CD4-positive, alpha-beta T cell treated with Interleukin-15 for 4 hours (primary cell): ENCODE results near the gene UBE2F.
"Not testable (repeated sequence)": the region's sequence is repeated elsewhere in the genome, so short reads cannot be mapped to it uniquely, and the experiment has no call there.

Experiments used
- DNase-seq: peaks from one replicate; pipeline ENCODE4 v3.0.0-alpha.2; 2020; ENCODE audit warnings: low spot score

Gene UBE2F

DNA sequence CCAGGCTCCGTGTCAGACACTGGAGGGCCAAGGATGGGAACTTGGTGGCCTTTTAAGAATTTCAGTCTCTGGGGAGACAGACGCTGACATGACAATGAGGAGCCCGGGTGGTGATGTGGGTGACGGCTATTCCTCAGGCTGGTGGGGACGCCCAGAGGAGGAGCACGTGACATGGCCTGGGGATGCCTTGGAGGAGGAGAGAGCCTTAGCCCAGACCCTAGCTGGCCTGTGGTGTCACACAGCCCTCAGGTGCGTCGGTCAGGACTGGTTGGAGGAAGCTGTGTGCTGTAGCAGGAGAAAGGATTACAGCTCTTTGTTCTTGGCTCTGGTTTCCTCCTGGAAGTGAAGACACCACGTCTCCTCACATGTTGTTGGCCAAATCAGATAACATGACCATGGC is 54.0 kb downstream of the UBE2F start:
- DNase-seq: no peak

DNA sequence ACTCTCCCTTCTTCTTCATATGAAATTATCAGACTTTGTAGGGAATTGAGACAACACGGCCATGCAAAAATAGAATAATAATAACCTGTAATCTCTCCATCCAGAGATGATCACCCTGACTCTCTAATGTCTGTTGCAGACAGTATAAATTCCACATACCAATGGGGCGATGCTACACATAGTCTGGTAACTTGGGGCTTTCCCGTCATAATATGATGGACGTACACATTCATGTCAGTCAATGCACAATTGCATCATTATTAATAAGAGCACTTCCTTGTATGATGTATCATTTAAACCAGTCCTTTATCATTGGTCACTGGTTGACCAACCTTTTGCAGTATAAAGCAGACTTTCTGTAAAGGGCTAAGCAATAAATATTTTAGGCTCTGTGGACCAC is 54.5 kb downstream of the UBE2F start:
- DNase-seq: no peak

DNA sequence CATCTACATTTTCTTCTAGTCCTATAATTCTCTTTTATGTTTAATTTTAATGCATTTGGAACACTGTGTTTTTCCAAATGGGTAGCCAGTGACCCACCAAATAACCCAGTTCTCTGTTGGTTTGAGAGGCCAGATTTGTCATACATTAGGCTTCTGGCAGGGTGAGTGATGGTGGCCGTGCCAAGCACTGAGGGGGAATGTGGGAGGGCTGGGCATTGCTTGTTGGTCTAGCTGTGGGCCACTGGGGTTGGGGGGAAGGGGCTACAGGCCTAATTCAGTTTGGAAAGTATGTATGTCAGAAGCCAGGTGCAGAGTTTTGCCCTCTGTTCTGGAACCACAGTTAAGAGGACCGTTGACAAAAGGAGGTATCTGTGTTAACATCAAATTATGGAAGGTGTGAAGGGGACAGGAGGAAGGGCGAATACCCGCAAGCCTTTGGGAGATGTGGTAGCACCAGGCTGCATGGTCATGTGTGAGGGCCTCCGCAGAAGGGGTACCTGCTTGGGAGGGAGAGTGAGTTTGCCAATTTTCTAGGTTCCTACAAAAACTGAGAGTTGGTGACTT is 55.9 kb downstream of the UBE2F start:
- DNase-seq: no peak

DNA sequence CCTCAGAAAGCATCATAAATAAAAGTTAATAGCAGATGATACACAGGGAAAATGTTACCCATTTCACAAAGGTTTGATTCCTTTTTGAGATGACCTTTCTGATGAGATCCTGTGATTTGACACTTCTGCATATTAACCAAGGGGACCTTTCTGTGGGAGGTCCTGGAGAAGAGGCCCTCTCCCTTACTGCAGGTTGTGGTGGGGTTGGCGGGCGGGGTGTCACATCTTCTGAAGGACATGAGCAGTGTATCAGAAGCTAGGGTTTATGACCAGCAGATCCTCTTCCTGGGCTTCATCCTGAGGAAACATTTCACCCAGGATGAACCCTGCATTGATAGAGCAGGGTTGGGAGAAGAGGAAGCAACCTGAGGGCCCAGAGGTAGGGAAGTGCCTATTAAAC is 56.8 kb downstream of the UBE2F start:
- DNase-seq: no peak

DNA sequence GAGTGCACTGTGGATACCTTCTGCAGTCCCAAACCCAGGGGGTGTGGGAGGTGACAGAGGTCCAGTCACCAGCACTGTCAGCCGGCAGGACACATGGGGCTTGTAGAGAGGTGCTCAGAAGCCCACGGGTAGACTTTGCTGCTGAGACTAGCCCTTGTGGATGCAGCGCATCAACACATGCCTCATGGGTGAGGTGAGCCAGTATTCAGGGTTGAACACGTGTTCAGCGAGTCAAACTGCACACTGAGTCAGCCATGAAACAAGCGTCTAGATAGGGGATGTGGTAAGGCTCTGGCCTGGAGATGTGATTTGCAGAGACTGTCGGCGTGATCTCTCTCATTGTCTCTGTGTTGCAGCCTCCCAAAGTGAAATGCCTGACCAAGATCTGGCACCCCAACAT is 58.2 kb downstream of the UBE2F start:
- DNase-seq: no peak

DNA sequence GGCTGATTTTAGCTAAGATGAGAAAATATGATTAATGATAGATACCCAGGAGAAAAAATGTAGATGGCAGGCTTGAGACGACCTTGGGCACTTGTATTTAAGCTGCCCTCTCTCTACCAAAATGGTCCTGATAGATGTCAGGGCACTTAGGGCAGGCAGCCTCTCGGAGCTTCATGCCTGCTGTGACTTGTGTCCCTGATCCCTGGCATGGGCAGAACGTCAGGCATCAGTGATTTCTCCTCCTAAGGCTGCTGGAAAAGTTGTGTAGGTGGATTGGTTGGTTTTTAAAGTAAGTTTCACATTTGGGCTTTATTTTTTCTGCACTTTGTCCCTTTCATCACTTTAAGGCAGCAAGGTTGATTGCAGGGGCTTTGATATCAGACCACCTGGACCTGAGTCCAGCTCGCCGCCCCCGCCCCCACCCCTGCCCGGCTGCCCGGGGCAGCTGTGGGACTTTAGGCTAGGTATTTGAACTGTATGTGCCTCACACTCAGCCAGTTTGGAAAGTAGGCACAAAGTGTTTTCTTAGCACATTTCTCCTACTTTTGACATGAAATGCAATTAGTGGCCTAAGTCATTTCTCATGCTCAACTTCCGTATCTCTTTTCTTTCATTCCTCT is 59.0 kb downstream of the UBE2F start:
- no peak for DNase-seq

DNA sequence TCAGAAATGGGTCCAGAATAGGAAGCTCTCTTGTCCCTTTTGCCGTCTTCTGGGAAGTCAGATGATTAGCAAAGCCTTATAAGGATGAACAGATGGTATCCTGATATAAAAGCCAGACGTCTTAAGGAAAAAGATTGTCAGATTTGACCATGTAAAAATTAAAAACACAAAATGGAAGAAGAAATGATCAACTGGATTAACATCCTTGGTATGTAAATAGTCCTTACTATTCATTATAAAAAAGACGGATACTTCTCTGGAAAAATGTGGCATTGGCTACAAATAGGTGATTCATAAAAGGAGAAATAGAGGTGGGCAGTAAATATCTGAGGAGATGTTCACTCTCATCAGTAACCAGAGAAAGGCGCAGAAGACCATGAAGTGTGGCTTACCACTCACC is 60.2 kb downstream of the UBE2F start:
- DNase-seq: no peak

DNA sequence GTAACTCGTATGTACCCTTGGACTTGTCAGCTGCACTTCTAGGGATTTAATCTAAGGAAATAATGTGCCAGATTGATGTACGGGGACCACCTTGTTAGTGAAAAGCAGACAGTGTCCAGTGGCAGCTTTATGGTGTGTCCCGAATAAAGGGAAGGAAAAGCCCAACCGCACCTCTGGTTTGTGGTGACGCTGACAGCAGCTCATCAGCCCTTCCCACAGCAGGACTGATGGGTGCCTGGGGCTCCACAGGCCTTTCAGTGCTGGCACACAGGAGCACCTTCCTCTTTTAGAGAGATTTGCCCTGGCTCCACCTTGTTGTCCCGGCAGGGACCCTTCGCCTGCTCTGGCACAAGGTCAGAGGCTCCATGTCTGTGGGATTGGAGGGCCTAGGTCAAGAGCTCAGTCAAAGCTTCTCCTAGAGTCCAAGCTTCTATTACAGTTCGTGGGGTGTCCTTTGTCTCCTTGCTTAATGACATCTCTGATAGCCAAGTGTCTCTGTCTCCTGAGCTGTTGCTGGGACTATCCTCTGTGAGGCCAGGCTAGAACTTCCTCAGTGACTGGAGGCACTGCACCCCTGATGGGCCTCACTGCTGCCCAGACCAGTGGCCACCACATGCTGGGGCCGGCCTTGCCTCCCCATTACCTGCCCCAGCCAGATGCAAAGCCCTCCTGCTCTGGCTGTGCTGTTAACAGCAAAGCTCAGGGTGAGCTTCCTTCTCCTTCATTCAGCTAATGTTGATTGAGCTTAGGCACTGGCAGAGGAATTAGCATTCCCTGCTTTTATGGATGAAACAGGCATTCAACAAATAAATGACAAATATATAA is 61.0 kb downstream of the UBE2F start:
- no peak for DNase-seq

DNA sequence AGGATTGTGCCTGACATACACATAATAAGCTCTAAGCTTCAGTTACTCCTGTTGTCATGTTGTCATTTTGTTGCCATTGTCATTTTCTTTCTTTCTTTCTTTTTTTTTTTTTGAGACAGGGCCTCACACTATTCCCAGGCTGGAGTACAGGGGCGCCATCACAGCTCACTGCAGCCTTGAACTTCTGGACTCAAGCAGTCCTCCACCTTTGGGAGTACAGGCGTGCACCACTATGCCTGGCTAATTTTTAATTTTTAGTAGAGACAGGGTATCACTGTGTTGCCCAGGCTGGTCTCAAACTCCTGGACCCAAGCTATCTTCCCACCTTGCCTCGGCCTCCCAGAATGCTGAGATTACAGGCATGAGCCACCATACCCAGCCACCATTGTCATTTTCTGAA is 63.0 kb downstream of the UBE2F start:
- no peak for DNase-seq

DNA sequence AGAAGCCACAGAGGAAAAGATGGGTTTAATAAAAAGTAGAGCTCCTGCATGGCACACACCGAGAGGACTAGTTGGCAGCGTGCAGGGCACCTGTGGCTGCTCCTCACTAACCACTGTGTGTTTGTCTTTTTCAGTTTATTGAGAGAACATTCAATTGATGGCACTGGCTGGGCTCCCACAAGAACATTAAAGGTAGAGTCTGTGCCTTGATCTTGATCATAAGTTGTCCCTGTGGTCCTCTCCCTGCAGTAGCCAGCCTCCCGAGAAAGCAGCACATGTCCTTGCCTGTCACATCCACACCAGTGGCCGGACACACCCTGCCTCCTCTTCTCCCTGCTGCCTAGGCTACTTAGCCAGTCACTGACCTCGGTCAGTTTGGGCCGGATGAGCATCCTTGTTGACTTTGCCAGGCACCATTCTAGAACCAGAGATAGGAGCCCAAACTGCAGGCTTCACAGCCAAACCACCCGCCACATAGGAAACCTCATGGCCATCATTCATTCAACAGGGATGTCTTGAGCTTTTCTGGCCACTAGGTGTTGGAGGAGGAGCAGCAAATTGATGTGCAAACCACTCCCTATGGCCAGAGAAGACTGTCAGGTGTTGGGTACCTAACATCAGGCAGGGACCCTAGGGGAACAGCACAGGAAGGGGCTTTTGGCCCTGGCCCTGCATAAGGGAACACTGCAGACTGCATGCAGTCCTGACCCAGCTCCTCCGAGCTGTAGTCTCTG is 63.8 kb downstream of the UBE2F start:
- no peak for DNase-seq

DNA sequence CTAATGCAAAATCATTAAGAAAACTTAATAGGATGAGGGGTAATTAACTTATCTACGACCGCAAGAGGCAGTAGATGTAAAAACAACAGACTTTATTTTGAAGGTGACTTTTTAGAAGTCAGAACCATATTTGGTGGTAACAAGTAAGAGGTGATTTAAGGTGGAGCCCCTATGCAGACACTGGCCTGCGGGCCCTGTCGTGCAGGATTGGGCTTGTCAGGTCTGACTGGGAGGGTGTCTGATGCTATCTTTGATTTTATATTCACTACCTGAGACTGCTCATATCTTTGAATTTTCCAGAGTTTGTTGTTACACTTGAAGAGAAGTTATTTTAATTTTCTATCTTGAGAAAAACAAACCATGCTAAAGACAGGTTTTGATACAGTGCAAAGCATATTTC is 64.9 kb downstream of the UBE2F start:
- no peak for DNase-seq

DNA sequence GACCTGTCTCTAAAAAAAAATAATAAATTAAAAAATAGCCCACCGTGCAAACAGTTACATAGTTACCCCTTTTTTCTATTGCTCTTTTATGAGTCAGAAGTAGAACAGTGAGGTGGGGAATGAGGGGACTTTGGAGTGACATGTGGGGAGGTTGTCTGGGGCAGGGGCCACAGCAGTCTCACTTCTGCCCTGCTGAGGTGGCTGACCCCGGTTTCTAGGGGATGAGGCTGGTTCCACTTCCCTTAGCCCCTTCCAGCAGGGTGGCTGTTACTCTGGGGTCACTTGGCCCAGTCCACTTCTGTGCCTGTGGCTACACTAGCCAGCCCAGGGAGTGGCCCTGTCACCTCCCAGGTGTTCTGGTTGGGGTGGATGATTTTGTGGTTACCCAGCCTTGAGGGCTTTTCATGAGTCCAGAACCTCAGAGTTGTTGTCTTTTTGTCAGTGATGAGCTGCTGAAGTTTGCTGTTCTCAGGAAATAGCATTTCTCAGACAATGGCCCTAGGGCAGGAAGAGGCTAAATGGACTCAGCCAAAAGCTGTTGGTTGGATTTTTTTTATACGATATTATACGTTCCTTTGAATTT is 66.0 kb downstream of the UBE2F start:
- DNase-seq: no peak

DNA sequence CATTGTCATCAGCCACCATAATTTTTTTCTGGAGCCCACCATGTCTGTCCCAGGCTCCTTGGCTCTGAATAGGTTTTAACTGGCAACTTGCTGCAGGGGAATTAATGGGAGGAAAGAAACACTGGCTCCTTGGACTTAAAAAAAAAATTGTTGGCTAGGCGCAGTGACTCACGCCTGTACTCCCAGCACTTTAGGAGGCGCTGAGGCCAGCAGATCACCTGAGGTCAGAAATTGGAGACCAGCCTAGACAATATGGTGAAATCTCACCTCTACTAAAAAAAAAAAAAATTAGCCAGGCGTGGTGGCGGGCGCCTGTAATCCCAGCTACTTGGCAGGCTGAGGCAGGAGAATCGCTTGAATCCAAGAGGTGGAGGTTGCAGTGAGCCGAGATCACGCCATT is 67.2 kb downstream of the UBE2F start:
- DNase-seq: not testable (repeated sequence)

DNA sequence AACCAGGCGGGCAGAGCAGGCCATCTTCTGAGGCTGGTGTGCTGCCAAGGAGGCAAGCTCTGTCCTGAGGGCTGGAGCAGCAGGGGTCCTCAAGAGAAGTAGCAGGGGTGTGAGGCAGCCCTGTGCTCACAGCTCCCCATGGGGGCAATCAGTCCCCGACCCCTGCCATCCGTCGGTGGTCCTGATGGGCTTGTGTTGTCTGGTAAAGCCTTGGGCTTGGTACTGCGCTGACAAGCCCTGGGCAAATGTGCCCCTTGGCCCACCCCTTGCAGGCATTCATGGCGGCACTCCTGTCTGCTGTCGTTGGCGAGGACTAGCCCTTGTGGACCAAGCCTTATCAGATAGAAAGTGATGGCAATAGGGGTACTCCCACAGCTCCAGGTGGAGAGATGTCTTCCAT is 71.4 kb downstream of the UBE2F start:
- no peak for DNase-seq

DNA sequence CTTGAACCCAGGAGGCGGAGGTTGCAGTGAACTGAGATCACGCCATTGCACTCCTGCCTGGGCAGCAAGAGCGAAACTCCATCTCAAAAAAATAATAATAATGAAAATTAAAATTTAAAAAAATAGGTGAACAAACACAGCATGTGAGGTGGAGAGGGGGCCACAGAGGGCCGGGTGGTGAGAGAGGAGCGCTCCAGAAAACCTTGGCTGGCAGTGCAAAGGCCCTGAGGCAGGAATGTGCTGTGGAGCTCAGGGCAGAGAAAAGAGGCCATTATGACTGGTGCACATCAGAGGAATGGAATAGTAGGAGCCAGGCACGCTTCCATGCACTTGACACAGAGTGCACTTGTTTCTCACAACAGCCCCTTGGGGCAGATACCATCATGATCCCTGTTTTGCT is 72.3 kb downstream of the UBE2F start:
- no peak for DNase-seq

DNA sequence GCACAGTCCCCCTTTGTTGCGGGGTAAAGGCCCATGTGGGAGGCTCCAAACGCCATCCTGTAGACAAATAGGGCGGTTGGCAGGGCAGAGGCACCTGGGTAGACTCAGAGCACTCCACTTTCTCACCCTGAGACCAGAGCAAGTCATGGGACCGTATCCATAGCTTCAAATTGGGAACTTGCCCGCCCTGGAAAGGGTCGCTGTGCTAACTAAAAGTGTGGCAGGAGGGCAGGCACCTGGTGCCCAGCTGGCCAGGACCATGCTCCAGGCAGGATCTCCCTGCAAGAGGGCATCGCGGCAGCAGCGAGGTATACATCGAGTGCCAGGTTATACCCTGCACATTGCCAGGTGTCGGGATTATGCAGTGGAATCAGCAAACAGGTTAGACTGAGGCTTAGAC is 73.2 kb downstream of the UBE2F start:
- no peak for DNase-seq

DNA sequence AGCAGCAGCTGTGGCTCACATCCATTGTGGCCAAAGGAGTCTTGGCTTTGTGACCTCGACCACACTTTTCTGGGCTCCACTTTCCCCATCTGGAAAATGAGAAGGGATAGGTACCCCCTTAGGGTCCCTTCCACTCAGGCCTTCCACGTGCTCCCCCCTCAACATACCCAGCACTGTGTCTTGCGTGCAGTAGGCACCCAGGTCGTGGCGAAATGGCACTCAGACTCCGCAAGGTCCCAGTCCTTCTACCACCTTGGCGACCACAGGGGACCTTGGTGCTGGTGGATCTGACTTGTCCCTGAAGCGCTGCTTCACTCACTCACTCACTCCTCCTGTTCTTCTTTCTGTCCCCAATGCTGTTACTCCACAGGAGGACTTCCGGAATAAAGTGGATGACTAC is 74.1 kb downstream of the UBE2F start:
- DNase-seq: no peak

DNA sequence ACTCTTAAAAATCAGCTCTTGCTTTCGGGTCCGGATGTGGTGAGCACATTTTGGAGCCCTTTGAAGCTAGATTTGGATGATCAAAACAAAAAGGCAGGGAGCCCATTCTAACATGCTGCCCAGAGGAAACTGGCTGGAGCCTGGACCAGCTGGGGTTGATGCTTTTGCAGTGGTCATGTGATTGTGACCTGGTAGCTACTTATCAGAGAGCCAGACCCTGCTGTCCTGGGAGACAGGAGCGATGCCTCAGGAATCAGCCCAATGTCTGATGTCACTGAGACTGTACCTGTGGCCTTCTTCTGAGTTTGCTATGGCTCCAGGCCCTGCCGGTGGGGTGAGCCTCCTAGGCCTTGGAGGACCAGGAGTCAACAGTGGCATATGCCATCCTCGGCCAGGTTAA is 75.3 kb downstream of the UBE2F start:
- DNase-seq: no peak

DNA sequence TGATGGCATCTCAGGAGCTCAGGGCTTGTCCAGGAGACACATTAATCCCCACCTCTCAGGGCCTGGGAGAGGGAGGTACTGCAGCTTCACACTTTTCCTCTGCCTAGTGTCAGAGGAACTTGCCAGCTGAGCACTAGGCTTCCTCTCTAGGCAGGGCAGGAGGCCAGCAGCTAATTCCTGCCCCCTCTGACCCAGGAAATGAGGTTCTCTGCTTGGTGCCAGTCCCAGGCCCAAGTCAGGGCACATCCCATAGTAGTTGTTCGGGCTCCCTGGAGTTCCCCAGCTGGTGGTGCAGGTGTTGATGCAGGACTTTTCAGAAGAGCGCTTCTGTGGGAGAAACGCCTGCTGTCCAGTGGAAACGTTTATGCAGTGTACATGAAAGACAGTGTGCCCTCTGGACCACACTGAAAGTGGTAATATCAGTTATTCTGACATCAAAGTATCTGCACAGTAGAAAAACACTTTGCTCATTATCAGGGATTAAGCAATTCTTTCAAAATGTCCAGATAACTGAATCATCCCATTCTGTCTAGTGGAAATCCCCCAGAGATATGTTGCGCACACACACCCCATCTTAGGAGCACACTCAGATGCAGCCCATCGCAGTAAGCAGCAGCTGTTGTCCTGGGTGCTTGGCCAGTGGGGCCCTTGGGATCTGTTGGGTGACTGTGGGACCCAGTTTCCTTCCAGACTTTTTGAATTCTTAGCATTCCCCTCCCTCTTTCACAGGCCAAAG is 76.2 kb downstream of the UBE2F start:
- DNase-seq: no peak

DNA sequence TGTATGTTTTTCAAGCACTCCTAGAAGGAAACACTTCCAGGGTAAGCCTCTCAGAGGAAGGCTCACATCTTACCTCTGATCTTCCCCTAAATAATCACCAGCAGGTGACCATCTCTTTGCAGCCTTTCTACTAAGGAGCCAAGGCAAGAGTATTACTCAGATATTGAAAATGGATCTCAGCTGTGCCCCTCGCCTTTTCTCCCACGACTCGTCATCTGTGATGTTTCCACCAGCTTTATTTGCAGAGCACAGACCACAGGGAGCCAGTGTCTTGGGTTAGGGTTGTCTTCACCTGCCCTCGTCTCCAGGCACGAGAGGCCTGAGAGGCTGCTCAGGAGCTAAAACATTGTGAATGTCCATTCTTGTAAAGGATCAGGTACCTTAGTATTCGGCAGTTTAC is 77.0 kb downstream of the UBE2F start:
- DNase-seq: no peak

DNA sequence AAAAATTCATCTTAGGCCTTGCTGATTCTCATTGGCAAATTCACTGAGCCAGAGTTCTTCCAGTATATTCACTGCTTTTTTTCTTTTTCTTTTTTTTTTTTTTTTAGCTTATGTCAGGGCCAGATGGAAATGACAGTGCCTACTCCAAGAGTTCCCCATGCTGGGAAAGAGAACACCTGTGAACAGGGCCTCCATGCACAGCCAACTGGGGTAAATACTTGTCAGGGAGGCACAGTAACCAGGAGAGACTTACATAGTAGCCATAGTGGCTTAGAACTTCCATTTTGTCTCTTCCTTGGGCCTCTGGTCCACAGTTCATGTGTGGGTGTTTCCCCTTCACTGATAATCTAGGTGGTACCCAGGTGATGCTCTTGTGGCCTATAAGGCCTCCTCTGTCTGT is 78.8 kb downstream of the UBE2F start:
- DNase-seq: no peak

DNA sequence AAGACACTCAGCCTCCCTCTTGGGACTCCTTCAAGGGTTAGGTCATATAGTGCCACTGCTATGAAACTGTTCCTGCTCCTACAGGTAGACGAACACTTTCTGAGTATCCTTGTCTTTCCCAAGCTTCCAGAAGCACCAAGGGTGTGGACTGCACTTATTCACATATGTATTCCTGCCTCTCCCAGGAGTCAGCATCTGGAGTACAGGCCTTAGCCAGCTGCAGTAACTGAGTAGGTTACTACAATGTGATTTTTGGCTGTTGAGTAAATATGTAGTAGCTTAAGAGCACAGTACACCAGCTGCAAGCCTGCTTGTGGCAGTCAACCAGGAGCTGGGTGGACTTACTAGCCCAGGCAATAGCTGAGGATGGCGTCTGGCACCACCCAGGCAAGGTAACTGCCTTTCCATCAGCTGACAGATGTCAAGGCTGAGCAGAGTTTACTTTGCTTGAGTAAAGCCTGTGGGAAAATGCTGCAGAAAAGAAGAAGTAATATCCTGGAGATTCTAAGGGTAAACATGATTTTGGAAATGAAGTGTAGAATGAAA is 80.0 kb downstream of the UBE2F start:
- no peak for DNase-seq
